NCI-H2107 (cell line): ENCODE data around the gene INPP5F.
"Not testable (repeated sequence)": the region's sequence is repeated elsewhere in the genome, so short reads cannot be mapped to it uniquely, and the experiment has no call there.

Experiments
- DNase-seq: peaks from one replicate; lab custom pipeline; 2025; lab: John Stamatoyannopoulos, UW

The INPP5F gene

GRCh38 chr10:119742947-119743648 is 17.2 kb downstream of the INPP5F start:
- no peak for DNase-seq

GRCh38 chr10:119747940-119748339 is 22.1 kb downstream of the INPP5F start:
- no peak for DNase-seq

GRCh38 chr10:119748871-119749270 is 23.0 kb downstream of the INPP5F start:
- no peak for DNase-seq

GRCh38 chr10:119749455-119749854 is 23.6 kb downstream of the INPP5F start:
- DNase-seq: no peak

GRCh38 chr10:119750391-119751230 is 24.8 kb downstream of the INPP5F start:
- no peak for DNase-seq

GRCh38 chr10:119753309-119753708 is 27.5 kb downstream of the INPP5F start:
- DNase-seq: no peak

GRCh38 chr10:119754085-119754484 is 28.2 kb downstream of the INPP5F start:
- no peak for DNase-seq

GRCh38 chr10:119754936-119755335 is 29.1 kb downstream of the INPP5F start:
- DNase-seq: no peak

GRCh38 chr10:119755446-119755845 is 29.6 kb downstream of the INPP5F start:
- DNase-seq: no peak

GRCh38 chr10:119758448-119759195 is 32.8 kb downstream of the INPP5F start:
- no peak for DNase-seq

- no peak for DNase-seq
Observed at GRCh38 chr10:119759832-119760231, 34.0 kb downstream of the INPP5F start.

- no peak for DNase-seq
Observed at GRCh38 chr10:119761106-119761505, 35.3 kb downstream of the INPP5F start.

GRCh38 chr10:119762035-119762434 is 36.2 kb downstream of the INPP5F start:
- no peak for DNase-seq

- DNase-seq: no peak
Observed at GRCh38 chr10:119762805-119763798, 37.3 kb downstream of the INPP5F start.

GRCh38 chr10:119768455-119769094 is 42.7 kb downstream of the INPP5F start:
- no peak for DNase-seq

- DNase-seq: no peak
Observed at GRCh38 chr10:119769886-119770285, 44.0 kb downstream of the INPP5F start.

- no peak for DNase-seq
Observed at GRCh38 chr10:119770928-119771327, 45.1 kb downstream of the INPP5F start.

GRCh38 chr10:119772334-119772733 is 46.5 kb downstream of the INPP5F start:
- no peak for DNase-seq

- not testable (repeated sequence) for DNase-seq
Observed at GRCh38 chr10:119773041-119773440, 47.2 kb downstream of the INPP5F start.

- no peak for DNase-seq
Observed at GRCh38 chr10:119775529-119775928, 49.7 kb downstream of the INPP5F start.

GRCh38 chr10:119776536-119776935 is 50.7 kb downstream of the INPP5F start:
- DNase-seq: no peak
